ENCODE results near the gene DMXL2. TPM values are rescaled to one million over a fixed set of nuclear protein-coding genes. Genes with fewer than 3 reads are reported as not detected.

The DMXL2 gene
- polyA plus RNA-seq, 1 of the 3 experiments (the other 2 are of a cell fraction): 6.4 TPM

GRCh38 chr15:51623386-51623938 lies 891 bp upstream of the DMXL2 start:
- Histone ChIP-seq H3K9me3 (no peaks in the 10 kb centered on the region; the same call in 1 of the 2 replicates), H3K27ac (ENCODE audit: low read depth in 2 of 2, low read length in 1 of 2) (peak overlapping the region in 1 of 2 experiments; percentile 90; a peak in 3 of 4 replicates), H3K36me3 (replicated peaks in 1 of 2; ENCODE audit: control insufficient read depth in 1 of 2, insufficient read depth in 2 of 2, low read length in 1 of 2) (no peaks in the 10 kb centered on the region), H4K20me1 (ENCODE audit: insufficient read depth) (no peaks in the 10 kb centered on the region), H2AFZ (ENCODE audit: low read depth) (peak overlapping the region; percentile 85; the same call in 1 of the 2 replicates), H3K4me2 (peak overlapping the region; percentile 96), H3K4me1 (ENCODE audit: control insufficient read depth in 1 of 2, insufficient read depth in 2 of 2, low read depth in 1 of 2, low read length in 1 of 2) (peaks cover 11 to 12% of the 10 kb centered on the region in 2 experiments; a peak in 3 of 4 replicates), H3K9ac (peak overlapping the region; percentile 79; the same call in 1 of the 2 replicates), H3K4me3 (ENCODE audit: low read depth in 2 of 2, low read length in 1 of 2) (peak overlapping the region; percentile 85 to 96), H3F3A (replicated peaks; ENCODE audit: insufficient read depth) (no peaks in the 10 kb centered on the region), H3K9me2 (no peaks in the 10 kb centered on the region), H3K27me3 (ENCODE audit: insufficient read depth) (no peaks in the 10 kb centered on the region), H3K79me2 (ENCODE audit: insufficient read depth) (peaks cover 30% of the 10 kb centered on the region)
- POLR2A ChIA-PET: interaction anchor here (0.5 to 1.4 kb wide), 2 partner anchors 58 to 87 kb away, joined by 3 to 4 read pairs; partner anchors contain the start of gene SCG3
- DNase-seq: no peak
- 58% methylated on average over 8 of the region's 8 CpGs for WGBS (ENCODE audit: low lambda C conversion rate)
- TF ChIP-seq RXRA (IDR thresholded peaks at IDR 0.05; ENCODE audit: borderline replicate concordance, low read depth) (no peak), TCF12 (IDR thresholded peaks at IDR 0.05) (no peak), POLR2AphosphoS5 (IDR thresholded peaks at IDR 0.05; ENCODE audit: low read depth, low read length) (no peak), RCOR1 (IDR thresholded peaks at IDR 0.05; ENCODE audit: low read length) (no peak), RFX5 (IDR thresholded peaks at IDR 0.05; ENCODE audit: low read length) (no peak), TAF1 (IDR thresholded peaks at IDR 0.05; ENCODE audit: borderline replicate concordance, low read depth, low read length) (no peak), FOSL2 (IDR thresholded peaks at IDR 0.05; ENCODE audit: borderline replicate concordance, low read depth) (no peak), YY1 (IDR thresholded peaks at IDR 0.05; ENCODE audit: low read depth) (no peak), FOXJ3 (CRISPR knock-in tag; IDR thresholded peaks at IDR 0.05) (no peak)
- TF ChIP-seq, protein P1, sequence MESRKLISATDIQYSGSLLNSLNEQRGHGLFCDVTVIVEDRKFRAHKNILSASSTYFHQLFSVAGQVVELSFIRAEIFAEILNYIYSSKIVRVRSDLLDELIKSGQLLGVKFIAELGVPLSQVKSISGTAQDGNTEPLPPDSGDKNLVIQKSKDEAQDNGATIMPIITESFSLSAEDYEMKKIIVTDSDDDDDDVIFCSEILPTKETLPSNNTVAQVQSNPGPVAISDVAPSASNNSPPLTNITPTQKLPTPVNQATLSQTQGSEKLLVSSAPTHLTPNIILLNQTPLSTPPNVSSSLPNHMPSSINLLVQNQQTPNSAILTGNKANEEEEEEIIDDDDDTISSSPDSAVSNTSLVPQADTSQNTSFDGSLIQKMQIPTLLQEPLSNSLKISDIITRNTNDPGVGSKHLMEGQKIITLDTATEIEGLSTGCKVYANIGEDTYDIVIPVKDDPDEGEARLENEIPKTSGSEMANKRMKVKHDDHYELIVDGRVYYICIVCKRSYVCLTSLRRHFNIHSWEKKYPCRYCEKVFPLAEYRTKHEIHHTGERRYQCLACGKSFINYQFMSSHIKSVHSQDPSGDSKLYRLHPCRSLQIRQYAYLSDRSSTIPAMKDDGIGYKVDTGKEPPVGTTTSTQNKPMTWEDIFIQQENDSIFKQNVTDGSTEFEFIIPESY (IDR thresholded peaks at IDR 0.05; ENCODE audit: borderline replicate concordance, low read depth): no peak
- CTCF ChIA-PET: interaction anchor here (0.9 to 4.6 kb wide), 3 partner anchors 26 to 153 kb away, joined by 4 to 23 read pairs (median 18); no protein-coding TSS in a partner anchor

DNA sequence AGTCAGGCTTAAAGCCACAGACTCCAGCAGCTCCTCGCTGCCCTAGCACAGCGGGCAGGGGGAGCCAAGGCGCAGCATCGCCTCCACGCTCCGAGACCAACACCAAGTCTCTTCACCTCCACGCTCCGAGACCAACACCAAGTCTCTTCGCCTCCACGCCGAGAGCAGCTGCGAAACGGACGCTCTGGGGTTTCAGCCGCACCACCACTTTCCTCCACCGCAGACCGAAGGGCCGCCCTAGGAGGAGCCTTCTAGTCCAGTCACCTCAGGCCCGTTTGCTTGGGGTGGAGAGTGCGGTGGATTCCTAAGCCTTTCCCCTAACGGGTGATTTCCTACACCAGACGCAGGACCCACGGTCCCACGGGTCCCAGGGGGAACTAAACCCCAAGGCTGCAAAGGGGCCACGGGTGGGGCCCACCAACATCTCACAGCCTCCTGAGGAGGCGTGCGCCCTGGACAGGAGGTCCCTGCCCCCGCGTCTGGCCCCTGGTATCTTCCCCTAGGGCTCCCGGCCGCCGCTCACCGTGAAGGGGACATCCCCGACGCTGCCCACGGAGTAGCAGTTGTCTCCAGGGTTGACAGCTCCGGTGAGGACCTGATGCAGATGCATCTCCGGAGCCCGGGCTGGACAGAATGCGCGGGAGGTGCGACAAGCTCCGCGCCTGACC lies 501 bp downstream of the DMXL2 start:
- 0% methylated on average over 16 of the region's 44 CpGs for WGBS (ENCODE audit: low lambda C conversion rate)
- CTCF ChIA-PET: interaction anchor here (0.7 to 4.6 kb wide), 7 partner anchors 19 to 159 kb away, joined by 3 to 23 read pairs (median 3); no protein-coding TSS in a partner anchor

More for the DNA sequence above, 501 bp downstream of the DMXL2 start:
- no peaks in the 10 kb centered on the region for H3K27me3 ChIP-seq (ENCODE audit: insufficient read depth)
- no peaks in the 10 kb centered on the region; the same call in 1 of the 2 replicates for H3K9me3 ChIP-seq
- H3K36me3 ChIP-seq (replicated peaks in 1 of 2; ENCODE audit: control insufficient read depth in 1 of 2, insufficient read depth in 2 of 2, low read length in 1 of 2): no peaks in the 10 kb centered on the region
- H2AFZ ChIP-seq (ENCODE audit: low read depth): peak overlapping the region; percentile 85
- peak overlapping the region; percentile 85 to 96 for H3K4me3 ChIP-seq (ENCODE audit: low read depth in 2 of 2, low read length in 1 of 2)
- H3F3A ChIP-seq (replicated peaks; ENCODE audit: insufficient read depth): no peaks in the 10 kb centered on the region
- H3K9me2 ChIP-seq: no peaks in the 10 kb centered on the region
- peak overlapping the region; percentile 96 for H3K4me2 ChIP-seq
- peak overlapping the region; percentile 79 for H3K9ac ChIP-seq
- peaks cover 42% of the 10 kb centered on the region for H3K79me2 ChIP-seq (ENCODE audit: insufficient read depth)
- peak; percentile 60 for DNase-seq
- H4K20me1 ChIP-seq (ENCODE audit: insufficient read depth): no peaks in the 10 kb centered on the region
- peaks cover 11 to 12% of the 10 kb centered on the region in 2 experiments; a peak in 3 of 4 replicates for H3K4me1 ChIP-seq (ENCODE audit: control insufficient read depth in 1 of 2, insufficient read depth in 2 of 2, low read depth in 1 of 2, low read length in 1 of 2)
- 0 out of 2 replicates have a peak, but pooled peaks have one; percentile 25 for TF ChIP-seq SIN3A (IDR thresholded peaks at IDR 0.05; ENCODE audit: borderline replicate concordance, low read depth, low read length)
- no peak for TF ChIP-seq FOXJ3 (CRISPR knock-in tag; IDR thresholded peaks at IDR 0.05)
- no peak for TF ChIP-seq TEAD4 (IDR thresholded peaks at IDR 0.05; ENCODE audit: borderline replicate concordance, insufficient read depth)
- TF ChIP-seq RXRA (IDR thresholded peaks at IDR 0.05; ENCODE audit: borderline replicate concordance, low read depth): no peak
- TF ChIP-seq EP300 (IDR thresholded peaks at IDR 0.05; ENCODE audit: borderline replicate concordance in 1 of 2, low read depth in 1 of 2, low read length in 1 of 2): no peak
- peak; percentile 48; the same call in 1 of the 2 replicates for TF ChIP-seq MXI1 (IDR thresholded peaks at IDR 0.05; ENCODE audit: low read depth, low read length)
- TF ChIP-seq, protein P2, sequence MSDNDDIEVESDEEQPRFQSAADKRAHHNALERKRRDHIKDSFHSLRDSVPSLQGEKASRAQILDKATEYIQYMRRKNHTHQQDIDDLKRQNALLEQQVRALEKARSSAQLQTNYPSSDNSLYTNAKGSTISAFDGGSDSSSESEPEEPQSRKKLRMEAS (IDR thresholded peaks at IDR 0.05; ENCODE audit: low read depth): peak; percentile 29
- POLR2A ChIA-PET: interaction anchor here (1.0 to 1.4 kb wide), 2 partner anchors 59 to 349 kb away, joined by 4 read pairs; partner anchors contain the start of genes LEO1 and SCG3
- peak overlapping the region; percentile 64 to 90 for H3K27ac ChIP-seq (ENCODE audit: low read depth in 2 of 2, low read length in 1 of 2)

All from SK-N-SH (cell line).